ENCODE results near the gene EFCAB12.

Gene EFCAB12

DNA sequence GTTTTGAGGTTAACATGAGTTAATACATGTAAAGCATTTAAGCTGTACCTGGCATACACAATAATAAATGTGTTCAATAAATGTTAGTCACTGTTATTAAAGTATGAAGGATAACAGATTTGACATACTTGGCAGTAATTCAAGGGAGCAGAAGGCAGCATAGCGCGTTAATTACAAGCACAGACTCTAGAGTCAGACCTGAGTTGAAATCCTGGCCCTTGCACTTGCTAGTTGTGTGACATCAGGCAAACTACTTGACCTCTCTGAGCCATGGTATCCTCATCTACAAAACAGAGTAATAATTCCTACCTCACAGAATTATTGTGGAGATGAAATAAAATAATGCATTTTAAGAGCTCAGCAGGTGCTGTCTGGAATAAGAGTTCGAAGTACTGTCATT lies 17.0 kb upstream of the EFCAB12 start:
- DNase-seq (ENCODE audit: low spot score), result no peak

DNA sequence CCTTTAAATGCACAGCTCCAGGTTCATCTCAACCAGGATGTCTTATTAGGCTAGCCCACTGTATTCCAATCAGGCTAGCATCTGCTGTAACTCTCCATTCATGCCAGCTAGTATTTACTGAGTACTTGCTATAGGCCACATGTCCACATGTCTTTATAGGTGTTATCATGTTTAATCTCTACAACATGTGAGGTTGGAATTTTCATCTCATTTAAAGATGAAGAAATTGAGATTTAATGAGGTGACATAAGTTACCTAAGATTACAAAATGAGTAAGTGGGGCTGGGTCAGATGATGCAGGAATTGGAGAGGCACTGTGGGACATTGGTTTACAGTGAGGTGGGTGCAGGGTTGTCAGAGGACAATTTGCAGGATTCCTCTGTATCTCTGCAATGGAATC lies 14.5 kb upstream of the EFCAB12 start:
- no peak for DNase-seq (ENCODE audit: low spot score)

DNA sequence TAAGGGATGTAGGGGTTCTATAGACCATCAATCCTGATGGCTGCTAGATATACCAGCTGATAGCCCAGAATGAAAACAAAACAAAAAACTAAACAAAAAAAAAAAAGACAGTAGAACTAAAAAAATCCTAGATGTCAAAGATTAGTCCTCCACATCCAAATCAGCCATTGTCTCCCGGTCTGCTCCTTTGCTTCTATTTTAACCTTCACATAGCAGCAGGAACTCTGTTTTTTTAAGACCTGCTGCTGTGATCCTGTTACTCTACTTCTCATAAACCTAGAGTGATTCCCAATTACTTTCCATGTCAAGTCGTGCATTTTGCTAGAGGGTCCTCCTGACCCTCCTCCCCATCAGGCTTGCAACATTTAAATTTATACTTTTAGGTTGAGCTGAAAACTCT lies 14.1 kb upstream of the EFCAB12 start:
- DNase-seq (ENCODE audit: low spot score), result no peak

DNA sequence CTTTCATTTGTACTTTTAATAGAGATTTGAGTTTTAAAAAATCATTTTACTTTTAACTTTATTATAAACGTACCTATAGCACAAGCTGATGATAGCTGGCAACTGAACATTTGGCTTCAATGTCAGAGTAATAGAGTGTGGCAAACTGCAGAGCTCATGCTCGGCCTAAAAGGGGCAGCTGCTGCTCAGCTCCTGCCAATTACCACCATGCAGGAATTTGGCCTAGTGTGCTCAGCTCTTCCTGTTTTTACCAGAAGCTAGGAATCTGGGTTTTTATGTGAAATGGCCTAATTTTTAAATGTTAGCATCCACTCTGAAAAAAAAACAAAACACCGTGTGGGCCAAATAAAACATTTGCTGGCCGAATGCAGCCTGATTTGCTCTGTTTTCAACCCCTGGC lies 13.3 kb upstream of the EFCAB12 start:
- no peak for DNase-seq (ENCODE audit: low spot score)

DNA sequence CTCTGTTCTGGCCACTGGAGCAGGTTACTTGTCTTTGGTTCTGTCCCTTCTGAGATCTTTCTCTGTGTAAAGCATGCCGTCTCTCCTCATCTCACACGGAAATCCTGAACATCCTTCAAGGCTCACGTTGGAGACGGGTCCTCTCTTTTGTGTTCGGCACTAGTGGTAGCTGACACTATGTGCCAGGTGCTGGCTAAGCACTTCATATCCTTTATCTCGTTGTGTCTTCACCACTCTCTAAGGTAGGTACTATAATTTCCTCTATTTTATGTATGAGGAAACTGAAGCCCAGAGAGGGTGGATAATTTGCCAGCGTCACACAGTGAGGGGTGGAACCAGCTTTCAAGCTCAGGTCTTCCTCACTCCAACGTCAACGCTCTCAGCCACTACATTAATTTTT lies 12.8 kb upstream of the EFCAB12 start:
- peak; percentile 12 for DNase-seq (ENCODE audit: low spot score)

DNA sequence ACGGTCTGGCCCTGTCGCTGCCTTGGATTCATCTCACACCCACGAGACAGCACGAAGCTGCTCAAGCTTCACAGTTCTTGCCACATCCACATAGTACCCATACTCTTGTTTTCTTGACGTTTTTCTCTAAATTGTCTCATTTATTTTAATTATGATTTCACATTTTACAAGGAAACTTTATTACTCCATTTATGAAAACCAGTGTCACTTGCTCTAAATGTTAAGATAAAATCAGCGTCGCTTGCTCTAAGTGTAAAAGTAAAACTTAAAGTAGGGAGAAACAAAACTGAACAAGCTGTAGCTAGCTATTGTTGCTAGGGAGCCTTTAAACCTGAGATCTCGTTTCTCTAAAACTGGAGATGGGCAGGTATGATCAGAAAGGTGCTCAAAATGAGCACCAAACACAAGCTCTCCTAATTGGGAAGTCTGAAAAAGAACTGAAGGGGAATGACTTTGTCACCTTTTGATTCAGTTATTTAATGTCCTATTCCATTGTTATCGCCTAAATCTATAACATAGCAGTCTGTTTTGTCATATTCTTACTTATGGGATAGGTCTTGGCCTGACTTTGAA lies 12.3 kb upstream of the EFCAB12 start:
- no peak for DNase-seq (ENCODE audit: low spot score)

DNA sequence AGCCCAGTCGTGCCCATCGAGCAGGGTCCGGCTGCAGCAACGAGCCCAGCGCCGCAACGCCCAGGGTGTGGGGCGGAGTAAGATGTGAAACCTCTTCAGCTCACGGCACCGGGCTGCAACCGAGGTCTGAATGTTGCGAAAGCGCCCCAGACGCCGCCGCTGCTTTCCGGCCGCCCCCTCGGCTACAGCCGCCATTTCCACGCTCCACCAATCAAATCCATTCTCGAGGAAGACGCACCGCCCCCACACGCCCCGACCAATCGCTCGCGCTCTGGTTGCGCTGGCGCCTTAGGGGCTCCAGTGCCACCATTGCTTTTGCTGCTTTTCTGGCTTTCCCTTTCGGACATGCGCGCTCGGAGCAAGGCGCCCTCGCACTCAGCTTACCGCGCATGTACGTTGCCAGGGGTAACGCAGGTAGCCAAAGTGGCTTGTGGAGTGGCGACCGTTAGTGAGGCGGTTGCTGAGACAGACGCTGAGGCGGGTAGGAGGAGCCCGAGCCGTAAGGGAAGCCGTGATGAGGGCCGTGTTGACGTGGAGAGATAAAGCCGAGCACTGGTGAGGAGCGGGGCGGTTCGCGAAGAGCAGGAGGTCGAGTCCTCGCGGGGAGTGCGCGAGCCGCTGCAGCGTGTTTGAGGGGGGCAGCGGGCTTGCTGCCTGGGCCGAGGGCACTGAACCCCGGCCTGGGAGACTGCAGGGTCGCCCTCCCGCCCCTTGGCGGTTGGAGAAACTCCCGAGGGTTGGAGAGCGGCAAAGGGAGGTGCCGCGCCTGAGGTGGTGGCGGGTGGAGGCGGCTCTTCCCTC lies 11.6 kb upstream of the EFCAB12 start, which contains the start of the genes IFT122 and MBD4:
IFT122 (plus strand) TSS at position 408 of the 801 bp plus-strand sequence; CDS start at position 515, 107 bp downstream.
MBD4 (minus strand) TSS at position 132 of the 801 bp plus-strand sequence; CDS start at position 17, 115 bp downstream.
- peak; percentile 99 for DNase-seq (ENCODE audit: low spot score)

DNA sequence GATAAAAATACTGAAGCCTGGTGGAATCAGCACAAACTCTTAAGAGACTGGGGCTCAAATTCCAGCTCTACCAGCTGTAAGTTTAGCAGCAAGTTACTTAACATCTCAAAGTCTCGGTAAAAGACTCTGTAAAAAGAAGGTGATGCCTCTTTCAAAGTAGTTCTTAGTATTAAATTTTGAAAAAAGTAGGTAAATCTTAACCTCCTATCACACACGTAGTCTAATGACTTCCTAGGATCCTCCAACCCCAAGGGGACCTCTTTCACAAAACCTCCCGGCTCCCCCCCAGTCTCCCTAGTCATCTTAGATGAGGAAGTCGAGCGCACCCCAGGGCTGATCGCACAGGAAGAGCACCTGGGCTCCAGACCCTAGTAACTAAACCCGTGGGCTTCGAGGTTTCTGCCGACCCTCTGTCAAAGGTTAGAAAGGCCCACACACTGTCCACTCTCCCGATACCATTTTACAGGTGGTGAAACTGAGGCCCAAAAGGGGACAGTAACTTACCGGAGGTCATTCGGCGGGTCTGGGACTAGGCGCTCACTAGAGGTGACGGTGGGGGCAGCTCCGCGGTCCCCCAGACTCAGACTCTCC lies 10.9 kb upstream of the EFCAB12 start:
- peak; percentile 32 for DNase-seq (ENCODE audit: low spot score)

DNA sequence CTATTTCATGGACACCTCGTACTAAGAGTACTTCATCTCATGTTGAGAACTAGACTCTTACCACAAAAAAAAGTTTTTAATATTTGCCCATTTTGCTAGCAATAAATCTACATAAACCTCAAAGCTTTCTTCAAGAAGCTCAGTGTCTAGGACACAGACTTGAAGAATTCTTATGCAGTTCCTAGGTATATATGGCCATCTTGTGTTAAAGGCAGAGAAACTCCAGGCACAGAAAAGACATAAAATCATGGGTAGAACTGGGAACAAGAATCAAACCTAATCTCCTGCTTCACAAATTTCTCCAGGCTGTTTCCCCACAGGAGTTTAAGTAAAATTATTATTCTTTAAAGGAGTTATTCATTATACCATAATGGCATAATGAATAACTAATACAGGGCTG lies 6.9 kb upstream of the EFCAB12 start:
- DNase-seq (ENCODE audit: low spot score), result no peak

DNA sequence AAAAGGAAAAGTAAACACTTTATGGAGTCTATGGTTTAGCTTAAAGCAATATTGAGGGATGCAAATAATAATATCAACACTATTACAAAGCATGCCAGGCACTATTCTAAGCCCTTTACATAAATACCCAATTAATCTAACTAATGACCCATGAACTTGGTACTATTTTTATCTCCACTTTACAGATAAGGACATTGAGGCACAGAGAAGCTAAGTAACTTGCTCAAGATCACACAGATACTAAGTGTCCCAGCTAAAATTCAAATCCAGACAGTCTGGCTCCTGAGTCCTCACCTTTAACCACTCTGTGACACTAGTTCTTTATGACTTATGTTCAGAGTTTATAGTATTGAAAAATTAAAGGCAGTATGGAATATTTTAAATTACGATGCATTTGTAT lies 5.7 kb upstream of the EFCAB12 start:
- no peak for DNase-seq (ENCODE audit: low spot score)

DNA sequence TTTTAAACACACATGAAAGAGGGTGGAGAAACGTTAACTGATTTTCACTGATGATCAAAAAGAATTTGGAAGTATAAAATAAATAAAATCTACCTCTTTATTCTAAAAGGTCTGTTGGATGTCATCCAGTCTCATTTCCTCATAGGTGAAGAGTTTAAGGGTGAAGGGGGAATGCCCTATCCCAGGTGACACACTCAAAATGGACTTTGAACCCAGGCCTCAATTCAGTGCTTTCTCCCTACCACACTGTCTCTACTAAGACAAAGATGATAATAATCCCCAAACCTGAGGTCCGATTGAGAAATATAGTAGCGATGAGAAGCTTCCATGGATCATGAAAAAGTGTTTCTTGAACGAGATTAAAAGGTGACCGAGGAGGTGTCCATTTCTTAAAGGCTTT lies 5.1 kb upstream of the EFCAB12 start:
- DNase-seq (ENCODE audit: low spot score), result no peak

DNA sequence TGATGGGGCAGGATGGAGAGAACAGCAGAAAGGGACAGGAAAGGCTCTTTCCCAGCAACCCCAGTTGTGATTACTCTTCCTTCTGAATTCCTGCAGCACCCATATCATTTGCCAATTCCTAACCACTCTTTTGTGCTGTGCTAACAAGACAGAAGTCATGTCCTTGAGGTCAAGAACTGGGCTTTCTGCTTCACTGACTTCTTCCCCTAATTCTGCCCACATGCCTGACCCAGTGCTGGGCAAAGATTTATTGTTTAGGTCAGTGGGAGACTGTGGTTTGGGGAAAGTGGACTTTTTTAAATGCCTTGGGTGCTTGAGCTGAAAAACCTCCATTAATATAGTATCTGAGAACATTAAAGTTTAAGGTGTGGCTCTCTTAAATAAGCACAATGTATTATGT lies 4.2 kb upstream of the EFCAB12 start:
- no peak for DNase-seq (ENCODE audit: low spot score)

DNA sequence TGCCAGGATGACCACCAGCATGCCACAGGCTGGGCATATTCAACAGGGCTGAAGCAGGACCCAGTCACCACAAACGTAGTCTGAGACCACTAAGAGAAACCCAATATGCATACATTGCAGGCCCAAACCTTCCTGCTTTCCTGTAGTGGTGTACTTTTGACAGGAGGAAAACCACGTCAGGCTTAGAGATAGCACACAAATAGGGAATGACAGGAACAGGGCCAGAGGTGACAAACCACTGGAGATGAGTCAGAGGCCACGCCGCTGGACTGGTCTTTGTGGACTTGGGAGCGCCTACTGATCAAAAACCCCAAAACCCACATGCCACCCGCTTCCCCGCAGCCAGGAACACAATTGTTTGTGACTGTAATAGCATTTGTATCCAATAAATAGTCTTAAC lies 3.6 kb upstream of the EFCAB12 start:
- no peak for DNase-seq (ENCODE audit: low spot score)

DNA sequence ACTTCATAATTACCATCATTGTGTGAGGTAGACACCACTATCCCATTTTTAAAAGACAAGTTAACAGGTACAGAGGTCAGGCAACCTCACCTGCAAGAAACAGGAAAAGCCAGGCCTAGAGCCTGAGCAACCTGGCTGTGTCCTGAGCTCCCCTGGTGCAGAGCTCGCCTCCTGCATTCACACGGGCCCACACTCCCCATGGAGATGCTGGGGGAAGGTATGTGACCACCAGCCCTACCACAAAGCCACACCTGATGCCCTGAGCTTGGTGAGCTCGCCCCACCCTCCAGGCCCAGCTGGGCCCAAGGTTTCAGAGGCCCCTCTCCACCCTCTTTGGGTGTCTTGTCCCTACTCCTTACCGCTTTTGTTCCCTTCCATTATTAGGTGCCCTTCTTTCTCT lies 1.2 kb upstream of the EFCAB12 start:
- no peak for DNase-seq (ENCODE audit: low spot score)

DNA sequence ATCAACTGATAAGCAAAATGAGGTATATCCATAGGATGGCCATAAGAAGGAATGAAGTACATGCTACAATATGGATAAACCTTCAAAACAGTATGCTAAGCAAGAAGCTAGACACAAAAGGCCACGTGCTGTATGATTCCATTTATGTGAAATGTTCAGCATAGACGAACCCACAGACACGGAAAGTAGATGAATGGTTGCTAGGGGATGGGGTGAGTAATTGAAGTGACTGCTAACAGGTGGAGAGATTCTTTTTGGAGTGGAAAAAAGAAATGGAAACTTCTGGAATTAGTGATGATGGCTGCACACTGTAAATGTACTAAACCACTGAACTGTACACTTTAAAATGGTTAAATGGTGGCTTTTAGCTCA lies 630 bp upstream of the EFCAB12 start:
- DNase-seq (ENCODE audit: low spot score), result no peak

DNA sequence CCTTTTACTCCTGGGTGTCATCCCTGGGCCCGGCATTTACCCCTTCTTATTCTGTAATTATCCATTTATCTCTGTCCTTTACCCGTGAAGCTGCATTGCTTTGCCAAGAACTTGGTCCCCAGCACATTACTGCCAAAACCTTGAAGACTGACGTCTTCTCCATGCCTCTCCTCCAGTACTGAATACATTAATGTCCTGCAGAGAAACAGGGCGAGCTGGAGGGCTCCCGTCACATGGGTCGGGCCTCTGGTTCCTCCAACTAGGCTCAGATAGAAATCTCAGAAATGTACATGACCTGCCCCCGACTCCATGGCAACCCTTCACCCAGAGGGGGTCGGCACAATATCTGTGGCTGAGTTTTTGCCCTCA lies 445 bp downstream of the EFCAB12 start:
- no peak for DNase-seq (ENCODE audit: low spot score)

DNA sequence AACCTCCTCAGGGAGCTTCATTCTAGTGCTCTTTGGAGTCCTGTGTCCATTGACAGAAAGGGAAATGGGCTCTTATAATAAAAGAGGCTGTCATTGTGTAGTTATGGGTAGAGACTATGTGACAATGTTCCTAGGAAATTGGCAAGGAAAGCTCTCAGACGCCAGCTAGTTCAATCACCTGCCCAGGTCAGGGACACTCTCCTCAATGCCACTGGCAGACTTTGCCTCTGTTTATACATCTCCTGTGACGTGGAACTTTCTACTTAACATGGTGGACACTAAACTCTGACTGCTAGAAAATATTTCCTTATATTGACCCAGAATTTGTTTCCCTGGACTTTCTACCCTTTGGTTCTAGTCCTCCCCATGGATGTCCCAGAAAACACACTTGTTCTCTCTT lies 2.8 kb downstream of the EFCAB12 start:
- no peak for DNase-seq (ENCODE audit: low spot score)

DNA sequence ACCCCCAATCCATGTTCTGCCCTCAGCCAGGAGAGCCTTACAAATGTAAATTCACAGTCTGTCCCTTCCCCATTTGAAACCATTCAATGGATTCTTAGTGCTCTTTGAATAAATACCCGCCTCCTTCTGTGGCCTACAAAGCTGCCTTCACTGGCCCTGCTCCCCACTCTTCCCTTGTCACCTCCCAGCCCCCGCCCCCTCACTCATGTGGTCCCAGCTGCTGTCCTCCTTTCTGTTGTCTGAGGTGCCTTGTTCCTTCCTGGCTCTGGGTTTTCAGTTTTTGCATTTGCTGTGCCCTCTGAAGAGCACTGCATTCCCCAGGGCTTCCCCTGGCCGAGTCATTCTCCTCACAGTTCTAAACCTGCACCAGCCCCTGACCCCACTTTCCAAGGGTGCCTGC lies 3.2 kb downstream of the EFCAB12 start:
- DNase-seq (ENCODE audit: low spot score), result no peak

DNA sequence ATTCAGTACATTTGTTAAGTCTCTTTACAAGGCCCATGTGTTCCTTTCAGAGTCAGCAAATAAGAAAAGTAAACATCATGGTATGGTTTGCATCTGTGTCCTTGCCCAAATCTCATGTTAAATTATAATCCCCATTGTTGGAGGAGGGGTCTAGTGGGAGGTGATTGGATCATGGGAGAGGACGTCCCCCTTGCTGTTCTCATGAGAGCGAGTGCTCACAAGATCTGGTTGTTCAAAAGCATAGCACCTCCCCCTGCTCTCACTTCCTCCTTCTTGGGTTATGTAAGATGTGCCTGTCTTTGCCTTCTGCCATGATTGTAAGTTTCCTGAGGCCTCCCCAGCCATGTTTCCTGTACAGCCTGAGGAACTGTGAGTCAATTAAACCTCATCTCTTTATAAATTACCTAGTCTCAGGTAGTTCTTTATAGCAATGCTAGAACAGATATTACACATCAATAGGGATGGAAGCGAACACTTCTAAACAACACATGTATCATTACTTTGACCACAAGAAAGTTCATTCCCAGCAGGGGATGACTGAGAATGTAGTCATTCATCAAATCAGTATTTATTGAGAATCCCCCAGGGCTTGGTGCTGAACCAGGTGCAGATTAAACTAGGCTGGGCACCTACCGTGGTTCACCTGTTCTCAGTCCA lies 4.1 kb downstream of the EFCAB12 start:
- no peak for DNase-seq (ENCODE audit: low spot score)

DNA sequence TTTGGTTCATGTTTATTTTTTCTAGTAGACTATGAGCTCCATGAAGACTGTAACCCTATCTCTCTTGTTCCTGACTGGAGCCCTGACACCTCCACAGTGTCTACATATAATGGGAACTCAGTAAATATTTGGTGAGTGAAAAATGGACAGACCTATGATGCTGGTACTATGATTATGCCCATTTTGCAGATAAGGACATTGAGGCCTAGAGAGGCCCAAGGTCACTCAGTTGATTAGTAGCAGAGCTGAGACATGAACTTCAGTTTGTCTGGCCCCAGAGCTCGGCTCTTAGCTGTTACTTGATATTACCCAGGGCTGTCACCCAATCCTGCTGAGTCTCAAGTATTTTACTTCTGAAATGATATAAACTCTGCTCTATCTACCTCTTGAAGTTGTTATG lies 5.5 kb downstream of the EFCAB12 start:
- DNase-seq (ENCODE audit: low spot score), result no peak

DNA sequence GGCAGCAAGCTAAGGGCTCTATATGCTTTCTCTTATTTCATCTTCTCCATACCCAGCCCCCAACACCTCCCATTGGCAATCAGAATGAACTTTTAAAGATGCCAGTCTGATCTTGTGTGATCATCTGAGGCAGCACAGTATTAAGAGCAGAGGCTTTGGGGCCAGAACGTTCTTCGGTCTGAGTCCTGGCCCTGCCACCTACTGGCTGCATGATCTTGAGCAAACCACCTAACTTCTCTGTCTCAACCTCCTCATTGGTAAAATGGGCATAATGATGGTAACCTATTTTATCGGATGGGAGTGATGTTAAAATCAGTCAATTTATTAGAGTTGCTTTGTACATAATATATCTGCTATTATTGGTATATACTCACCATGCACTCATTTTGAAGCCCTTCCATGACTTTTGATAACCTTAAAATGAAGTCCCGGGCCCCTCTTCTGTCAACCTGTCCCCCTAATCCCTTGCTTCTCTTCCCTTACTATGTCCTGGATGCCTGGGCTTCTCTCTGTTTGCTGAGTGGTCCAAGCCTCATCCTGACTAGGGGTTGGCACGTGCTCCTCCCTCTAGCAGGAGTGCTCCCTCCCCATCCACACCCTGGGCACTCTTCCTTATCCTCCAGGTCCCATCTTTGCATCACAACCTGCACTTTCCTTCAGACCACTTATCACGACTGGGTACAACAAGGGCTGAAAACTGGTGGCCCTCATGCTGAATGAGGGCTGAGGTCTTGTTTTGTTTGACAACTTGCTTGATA lies 6.3 kb downstream of the EFCAB12 start:
- DNase-seq (ENCODE audit: low spot score), result no peak

DNA sequence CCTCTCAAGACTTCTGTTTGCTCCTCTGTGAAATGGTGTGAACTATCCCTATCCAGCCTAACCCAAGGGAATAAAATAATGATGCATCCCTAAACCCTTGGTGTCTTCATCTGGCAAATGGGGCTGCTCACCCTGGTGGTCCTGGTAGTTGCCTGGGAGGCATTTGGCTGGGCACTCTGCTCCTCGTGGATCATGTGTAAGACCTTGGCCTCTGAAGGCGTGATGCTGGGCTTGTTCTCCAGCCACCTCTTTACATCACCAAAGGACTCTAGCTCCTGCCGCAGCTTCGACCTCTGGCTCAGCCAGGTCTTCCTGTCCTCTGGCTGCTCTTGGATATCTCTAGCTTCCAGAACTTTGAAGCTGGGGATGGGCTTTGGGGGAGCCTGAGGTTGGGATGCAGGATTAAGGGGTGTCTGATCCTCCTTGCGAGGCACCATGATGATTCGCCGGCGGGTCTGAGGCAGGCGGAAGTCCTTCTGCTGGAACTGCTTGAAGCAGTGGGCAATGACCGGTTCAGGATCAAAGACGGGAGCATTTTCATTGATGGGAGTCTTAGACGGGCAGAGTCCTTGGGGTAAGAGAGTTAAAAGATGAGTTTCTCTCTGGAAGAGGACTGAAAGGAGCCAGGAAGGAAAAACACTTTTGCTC lies 7.1 kb downstream of the EFCAB12 start:
- DNase-seq (ENCODE audit: low spot score), result no peak
